ENCODE data around the gene PTPN18.

- no peak for TF ChIP-seq TAF1 (IDR thresholded peaks at IDR 0.05; ENCODE audit: borderline replicate concordance, insufficient read depth, low read length)
- TF ChIP-seq SIN3A (IDR thresholded peaks at IDR 0.05; ENCODE audit: borderline replicate concordance, insufficient read depth, low read length), result no peak
- no peak for TF ChIP-seq POLR2AphosphoS5 (IDR thresholded peaks at IDR 0.05; ENCODE audit: low read depth, low read length)
Observed at GRCh38 chr2:130337735-130338325, 18.0 kb upstream of the PTPN18 start.

Data from PFSK-1 (cell line).